ENCODE measurements around the gene OPRL1. TPM values are rescaled to one million over a fixed set of nuclear protein-coding genes. Genes with fewer than 3 reads are reported as not detected.

The OPRL1 gene
- total RNA-seq, 1 experiment from 2014 or later = 34.0 TPM

DNA sequence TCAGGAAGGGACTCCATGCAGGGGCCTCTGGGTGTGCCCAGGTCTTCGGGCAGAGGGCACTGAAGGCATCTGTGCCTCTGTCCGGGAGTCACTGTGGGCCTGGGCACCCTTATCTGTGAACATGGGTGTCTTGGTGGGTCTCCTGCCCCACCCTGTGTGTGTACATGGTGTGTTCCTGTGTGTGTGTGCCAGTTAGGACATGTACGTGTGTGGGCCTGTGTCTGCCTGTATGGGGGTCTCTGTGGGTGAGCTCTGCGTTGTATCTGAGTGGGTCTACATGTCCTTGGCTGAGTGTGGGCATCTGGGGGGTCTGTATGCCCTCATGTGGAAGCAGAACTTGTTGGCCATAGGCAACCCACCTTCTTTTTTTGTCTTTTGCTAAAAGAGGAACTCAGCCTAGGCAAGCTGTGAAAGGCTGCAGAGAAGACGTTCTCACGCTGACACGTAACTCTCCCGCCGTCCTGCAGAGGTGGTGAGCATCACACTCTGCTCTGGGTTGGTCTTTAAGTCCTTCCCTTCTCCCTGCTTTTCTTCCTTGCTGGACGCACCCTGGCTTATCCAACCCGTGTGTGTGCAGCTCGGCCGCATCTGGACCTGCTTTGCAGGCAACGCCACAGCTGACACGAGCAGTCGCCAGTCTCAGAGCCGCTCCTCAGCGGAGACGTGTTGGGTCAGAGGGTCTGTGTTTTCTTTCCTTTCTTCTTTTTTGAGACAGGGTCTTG lies 28.0 kb downstream of the OPRL1 start:
- DNase-seq = peak; percentile 85
- H3K4me3 ChIP-seq (ENCODE audit: low read length) = peak overlapping the region; percentile 49; the same call in 1 of the 2 replicates
- H3K9me2 ChIP-seq (replicated peaks; ENCODE audit: insufficient read depth, low read length) = no peaks in the 10 kb centered on the region
- no peaks in the 10 kb centered on the region for H3K36me3 ChIP-seq (ENCODE audit: insufficient read depth, low read length)
- H3K27ac ChIP-seq (ENCODE audit: low read length) = peak overlapping the region; percentile 86
- H2AFZ ChIP-seq (ENCODE audit: low read length) = no peak overlapping the region
- H3K9me3 ChIP-seq (ENCODE audit: low read length) = no peaks in the 10 kb centered on the region
- no peaks in the 10 kb centered on the region for H3K27me3 ChIP-seq (ENCODE audit: low read length)
- H3K4me1 ChIP-seq (ENCODE audit: low read length) = peaks cover 50% of the 10 kb centered on the region
- no peaks in the 10 kb centered on the region for H3K79me2 ChIP-seq (ENCODE audit: low read length)
- no peaks in the 10 kb centered on the region for H4K20me1 ChIP-seq (ENCODE audit: insufficient read depth, low read depth, low read length)
- H3K4me2 ChIP-seq (ENCODE audit: low read depth, low read length, poor library complexity, severe bottlenecking) = peak overlapping the region; percentile 63
- peak overlapping the region; percentile 68 for H3K9ac ChIP-seq (ENCODE audit: low read length)

DNA sequence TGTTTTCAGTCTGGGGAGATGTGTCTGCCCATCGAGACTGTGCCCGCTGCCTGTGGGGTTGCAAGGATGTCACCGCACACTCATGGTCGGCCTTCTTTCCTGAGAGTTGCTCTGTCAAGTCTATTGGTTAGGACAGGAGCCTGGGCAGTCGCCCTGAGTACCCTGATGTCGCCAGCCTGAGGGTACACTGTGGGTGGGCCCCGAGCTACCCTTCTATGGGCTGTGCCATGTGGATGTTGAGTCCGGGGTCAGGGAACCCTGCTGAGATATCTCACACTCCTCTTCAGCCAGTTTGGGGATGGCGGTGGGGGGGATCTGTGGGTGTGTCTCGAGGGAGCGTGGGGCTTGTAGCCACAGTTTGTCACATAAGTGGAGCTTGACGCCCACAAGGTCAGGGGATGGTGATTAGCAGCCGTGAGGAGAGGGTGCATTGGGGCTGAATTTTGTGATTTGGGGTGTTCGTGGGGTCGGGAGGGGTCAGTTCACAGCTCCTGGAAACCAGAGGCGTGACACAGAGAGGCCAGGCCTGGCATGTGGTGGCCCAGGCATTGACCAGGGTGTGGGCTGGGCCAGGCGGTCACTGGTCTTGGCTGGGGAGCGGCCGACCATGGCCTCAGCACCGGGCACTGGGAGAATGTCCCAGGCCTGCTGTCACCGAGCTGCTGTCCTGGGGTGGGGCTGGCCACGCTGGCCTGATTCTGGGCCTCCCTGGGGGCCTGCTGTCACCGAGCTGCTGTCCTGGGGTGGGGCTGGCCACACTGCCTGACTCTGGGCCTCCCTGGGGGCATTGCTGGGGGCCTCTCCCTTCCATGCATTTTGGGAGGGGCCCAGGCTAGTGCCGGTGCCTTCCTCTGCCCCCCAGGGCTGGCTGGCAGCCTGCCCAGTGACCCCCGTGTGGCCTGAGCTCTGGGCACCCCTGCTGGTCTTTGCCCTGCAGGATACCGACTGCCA lies 29.1 kb downstream of the OPRL1 start:
- H4K20me1 ChIP-seq (ENCODE audit: insufficient read depth, low read depth, low read length) = no peaks in the 10 kb centered on the region
- H3K27ac ChIP-seq (ENCODE audit: low read length) = no peak overlapping the region
- no peak overlapping the region for H2AFZ ChIP-seq (ENCODE audit: low read length)
- no peaks in the 10 kb centered on the region for H3K36me3 ChIP-seq (ENCODE audit: insufficient read depth, low read length)
- no peak overlapping the region for H3K4me2 ChIP-seq (ENCODE audit: low read depth, low read length, poor library complexity, severe bottlenecking)
- no peaks in the 10 kb centered on the region for H3K9me2 ChIP-seq (replicated peaks; ENCODE audit: insufficient read depth, low read length)
- no peak for DNase-seq
- no peaks in the 10 kb centered on the region for H3K79me2 ChIP-seq (ENCODE audit: low read length)
- H3K4me1 ChIP-seq (ENCODE audit: low read length) = peaks cover 51% of the 10 kb centered on the region
- no peak overlapping the region for H3K9ac ChIP-seq (ENCODE audit: low read length)
- H3K27me3 ChIP-seq (ENCODE audit: low read length) = no peaks in the 10 kb centered on the region
- no peak overlapping the region for H3K4me3 ChIP-seq (ENCODE audit: low read length)
- H3K9me3 ChIP-seq (ENCODE audit: low read length) = no peaks in the 10 kb centered on the region

GRCh38 chr20:64109831-64110391 lies 30.0 kb downstream of the OPRL1 start:
- DNase-seq = no peak
- Histone ChIP-seq H3K27ac (ENCODE audit: low read length) (no peak overlapping the region), H3K9me3 (ENCODE audit: low read length) (no peaks in the 10 kb centered on the region), H4K20me1 (ENCODE audit: insufficient read depth, low read depth, low read length) (no peaks in the 10 kb centered on the region), H2AFZ (ENCODE audit: low read length) (no peak overlapping the region), H3K4me3 (ENCODE audit: low read length) (no peak overlapping the region), H3K27me3 (ENCODE audit: low read length) (no peaks in the 10 kb centered on the region), H3K36me3 (ENCODE audit: insufficient read depth, low read length) (no peaks in the 10 kb centered on the region), H3K9me2 (replicated peaks; ENCODE audit: insufficient read depth, low read length) (no peaks in the 10 kb centered on the region), H3K79me2 (ENCODE audit: low read length) (no peaks in the 10 kb centered on the region), H3K4me2 (ENCODE audit: low read depth, low read length, poor library complexity, severe bottlenecking) (no peak overlapping the region), H3K4me1 (ENCODE audit: low read length) (peaks cover 51% of the 10 kb centered on the region), H3K9ac (ENCODE audit: low read length) (no peak overlapping the region)

GRCh38 chr20:64110411-64111068 lies 30.7 kb downstream of the OPRL1 start:
- H3K4me2 ChIP-seq (ENCODE audit: low read depth, low read length, poor library complexity, severe bottlenecking) = no peak overlapping the region
- H4K20me1 ChIP-seq (ENCODE audit: insufficient read depth, low read depth, low read length) = no peaks in the 10 kb centered on the region
- H3K4me1 ChIP-seq (ENCODE audit: low read length) = peaks cover 51% of the 10 kb centered on the region
- no peaks in the 10 kb centered on the region for H3K36me3 ChIP-seq (ENCODE audit: insufficient read depth, low read length)
- H2AFZ ChIP-seq (ENCODE audit: low read length) = no peak overlapping the region
- H3K9me2 ChIP-seq (replicated peaks; ENCODE audit: insufficient read depth, low read length) = no peaks in the 10 kb centered on the region
- H3K27me3 ChIP-seq (ENCODE audit: low read length) = no peaks in the 10 kb centered on the region
- H3K79me2 ChIP-seq (ENCODE audit: low read length) = no peaks in the 10 kb centered on the region
- no peak overlapping the region for H3K27ac ChIP-seq (ENCODE audit: low read length)
- DNase-seq = no peak
- no peak overlapping the region for H3K9ac ChIP-seq (ENCODE audit: low read length)
- H3K4me3 ChIP-seq (ENCODE audit: low read length) = no peak overlapping the region
- H3K9me3 ChIP-seq (ENCODE audit: low read length) = no peaks in the 10 kb centered on the region

DNA sequence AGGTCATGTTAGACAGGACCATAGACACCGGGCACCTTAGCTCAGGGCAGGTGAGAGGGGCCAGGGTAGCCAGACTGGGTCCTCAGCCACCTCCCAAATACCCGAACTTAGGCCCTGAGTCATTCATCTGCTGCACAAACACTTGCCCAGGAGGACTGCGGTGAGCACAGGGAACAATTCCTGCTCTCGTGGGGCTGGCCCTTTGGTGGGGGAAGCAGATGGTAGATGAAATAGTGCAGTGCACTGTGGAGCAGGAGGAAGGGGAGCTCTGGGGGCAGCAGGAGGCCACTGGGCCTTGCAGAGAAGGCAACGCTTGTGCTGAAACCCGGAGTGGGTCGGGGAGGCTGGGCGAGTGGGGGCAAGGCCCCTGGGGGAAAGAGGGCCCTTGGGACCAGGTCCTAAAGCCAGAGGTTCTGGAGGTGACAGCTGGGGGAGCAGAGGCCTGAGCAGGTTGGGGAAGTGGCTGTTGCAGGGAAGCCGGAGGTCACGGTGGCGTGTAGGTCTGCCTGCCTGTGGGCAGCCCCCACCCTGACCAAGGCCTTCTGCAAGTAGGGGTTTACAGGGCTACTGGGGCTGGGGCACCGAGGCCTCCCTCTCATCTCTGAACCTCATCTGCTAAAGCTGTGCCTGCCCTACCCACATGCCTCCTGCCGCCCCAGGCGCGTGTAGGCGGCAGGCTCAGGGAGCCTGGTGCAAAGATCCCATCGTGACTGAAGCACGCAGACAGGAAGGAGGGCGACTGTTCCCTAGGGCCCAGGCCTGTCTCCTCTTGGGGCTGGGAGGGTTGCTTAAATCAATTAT lies 32.2 kb downstream of the OPRL1 start:
- Histone ChIP-seq H3K4me2 (ENCODE audit: low read depth, low read length, poor library complexity, severe bottlenecking) (peak overlapping the region; percentile 31), H3K27me3 (ENCODE audit: low read length) (no peaks in the 10 kb centered on the region), H3K4me1 (ENCODE audit: low read length) (peaks cover 45% of the 10 kb centered on the region), H4K20me1 (ENCODE audit: insufficient read depth, low read depth, low read length) (no peaks in the 10 kb centered on the region), H3K9ac (ENCODE audit: low read length) (peak overlapping the region; percentile 29), H3K27ac (ENCODE audit: low read length) (no peak overlapping the region), H2AFZ (ENCODE audit: low read length) (no peak overlapping the region), H3K4me3 (ENCODE audit: low read length) (no peak overlapping the region), H3K9me3 (ENCODE audit: low read length) (no peaks in the 10 kb centered on the region), H3K36me3 (ENCODE audit: insufficient read depth, low read length) (no peaks in the 10 kb centered on the region), H3K9me2 (replicated peaks; ENCODE audit: insufficient read depth, low read length) (no peaks in the 10 kb centered on the region), H3K79me2 (ENCODE audit: low read length) (no peaks in the 10 kb centered on the region)
- DNase-seq = peak; percentile 64

DNA sequence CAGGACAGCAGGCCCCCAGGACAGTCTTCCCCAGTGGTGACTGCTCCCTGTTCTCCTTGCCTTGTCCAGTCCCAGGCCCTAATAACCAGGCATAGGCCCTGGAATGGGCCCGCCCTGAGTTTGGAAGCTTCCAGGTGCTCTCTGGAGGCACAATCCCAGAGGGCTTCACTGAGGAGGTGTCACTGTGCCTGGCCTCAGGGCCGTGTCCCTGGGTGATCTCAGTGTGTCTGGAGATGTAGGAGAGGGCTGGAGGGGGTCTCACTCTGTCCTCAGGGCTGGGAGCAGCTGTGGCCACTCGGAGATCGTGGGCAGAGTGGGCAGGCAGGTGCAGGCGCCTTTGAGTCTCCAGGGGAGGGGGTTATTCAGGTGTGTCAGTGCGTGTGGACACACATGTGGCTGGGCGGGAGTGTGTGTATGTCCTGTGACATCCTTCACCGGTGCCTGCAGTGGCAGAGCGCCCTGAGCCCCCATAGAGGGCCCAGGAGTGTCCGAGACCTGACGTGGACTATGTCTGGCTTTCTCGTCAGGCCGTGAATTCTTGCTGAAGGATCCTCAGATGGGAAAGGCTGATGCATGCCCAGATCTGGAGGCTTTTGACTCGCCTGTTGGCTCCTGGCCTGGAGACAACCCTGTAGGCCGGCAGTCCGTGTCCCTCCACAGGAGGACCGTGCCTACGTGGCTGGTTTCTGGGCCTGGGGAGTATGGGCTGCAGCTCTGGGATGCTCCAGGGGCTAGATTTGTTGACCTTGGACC lies 33.0 kb downstream of the OPRL1 start:
- no peaks in the 10 kb centered on the region for H3K9me2 ChIP-seq (replicated peaks; ENCODE audit: insufficient read depth, low read length)
- no peak for DNase-seq
- H3K9ac ChIP-seq (ENCODE audit: low read length) = peak overlapping the region; percentile 29
- peak overlapping the region; percentile 31 for H3K4me2 ChIP-seq (ENCODE audit: low read depth, low read length, poor library complexity, severe bottlenecking)
- no peak overlapping the region for H2AFZ ChIP-seq (ENCODE audit: low read length)
- H3K27me3 ChIP-seq (ENCODE audit: low read length) = no peaks in the 10 kb centered on the region
- no peak overlapping the region for H3K4me3 ChIP-seq (ENCODE audit: low read length)
- no peaks in the 10 kb centered on the region for H3K79me2 ChIP-seq (ENCODE audit: low read length)
- no peaks in the 10 kb centered on the region for H4K20me1 ChIP-seq (ENCODE audit: insufficient read depth, low read depth, low read length)
- no peak overlapping the region for H3K27ac ChIP-seq (ENCODE audit: low read length)
- H3K36me3 ChIP-seq (ENCODE audit: insufficient read depth, low read length) = no peaks in the 10 kb centered on the region
- peaks cover 37% of the 10 kb centered on the region for H3K4me1 ChIP-seq (ENCODE audit: low read length)
- no peaks in the 10 kb centered on the region for H3K9me3 ChIP-seq (ENCODE audit: low read length)

GRCh38 chr20:64113444-64113775 lies 33.5 kb downstream of the OPRL1 start:
- Histone ChIP-seq H3K4me3 (ENCODE audit: low read length) (no peak overlapping the region), H3K36me3 (ENCODE audit: insufficient read depth, low read length) (no peaks in the 10 kb centered on the region), H3K9ac (ENCODE audit: low read length) (no peak overlapping the region), H3K4me1 (ENCODE audit: low read length) (peaks cover 32% of the 10 kb centered on the region), H4K20me1 (ENCODE audit: insufficient read depth, low read depth, low read length) (no peaks in the 10 kb centered on the region), H3K79me2 (ENCODE audit: low read length) (no peaks in the 10 kb centered on the region), H3K27ac (ENCODE audit: low read length) (no peak overlapping the region), H3K4me2 (ENCODE audit: low read depth, low read length, poor library complexity, severe bottlenecking) (no peak overlapping the region), H2AFZ (ENCODE audit: low read length) (no peak overlapping the region), H3K9me2 (replicated peaks; ENCODE audit: insufficient read depth, low read length) (no peaks in the 10 kb centered on the region), H3K27me3 (ENCODE audit: low read length) (no peaks in the 10 kb centered on the region), H3K9me3 (ENCODE audit: low read length) (no peaks in the 10 kb centered on the region)
- DNase-seq = no peak

Measured in Karpas-422 (cell line).